Mammary epithelial cell (primary cell): ENCODE results near the gene TXN.

Experiments used
- EZH2 ChIP-seq: IDR thresholded peaks from 2 replicates; pipeline ENCODE4 v1.6.1; 2012; ENCODE audit warnings: low read length, inconsistent platforms, borderline replicate concordance
- TF ChIP-seq, protein P1 (sequence below), 2 donors: IDR thresholded peaks in 1 of 2; conservative IDR thresholded peaks in 1 of 2; 2 replicates each; pipeline ENCODE4 v1.5.1; 2011 to 2012; ENCODE audit warnings: inconsistent platforms in 2 of 2, low read length in 2 of 2, mild to moderate bottlenecking in 2 of 2, control low read depth in 1 of 2, low read depth in 1 of 2; ENCODE audit not compliant: insufficient read depth in 1 of 2; ENCODE audit errors: extremely low read depth in 1 of 2

DNA sequence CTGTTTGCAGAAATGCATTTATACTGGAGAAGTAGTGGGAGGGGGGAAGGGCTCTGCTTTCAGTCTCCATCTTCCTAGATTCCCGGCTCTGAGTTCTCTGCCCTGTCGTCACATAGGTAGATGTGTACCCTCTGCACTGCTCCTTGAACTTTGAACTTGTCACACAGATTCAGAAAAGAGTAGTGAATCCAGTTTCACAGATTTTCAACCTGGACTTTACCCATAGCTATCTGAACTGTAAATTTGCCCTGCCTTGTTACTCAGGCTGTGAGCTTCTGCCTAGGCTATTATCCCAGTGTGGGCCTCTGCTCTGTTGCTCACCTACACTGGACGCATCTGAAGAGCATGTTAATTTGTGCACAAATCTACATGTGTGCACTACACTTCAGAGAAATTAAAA is 35.5 kb downstream of the TXN start:
- TF ChIP-seq, protein P1, sequence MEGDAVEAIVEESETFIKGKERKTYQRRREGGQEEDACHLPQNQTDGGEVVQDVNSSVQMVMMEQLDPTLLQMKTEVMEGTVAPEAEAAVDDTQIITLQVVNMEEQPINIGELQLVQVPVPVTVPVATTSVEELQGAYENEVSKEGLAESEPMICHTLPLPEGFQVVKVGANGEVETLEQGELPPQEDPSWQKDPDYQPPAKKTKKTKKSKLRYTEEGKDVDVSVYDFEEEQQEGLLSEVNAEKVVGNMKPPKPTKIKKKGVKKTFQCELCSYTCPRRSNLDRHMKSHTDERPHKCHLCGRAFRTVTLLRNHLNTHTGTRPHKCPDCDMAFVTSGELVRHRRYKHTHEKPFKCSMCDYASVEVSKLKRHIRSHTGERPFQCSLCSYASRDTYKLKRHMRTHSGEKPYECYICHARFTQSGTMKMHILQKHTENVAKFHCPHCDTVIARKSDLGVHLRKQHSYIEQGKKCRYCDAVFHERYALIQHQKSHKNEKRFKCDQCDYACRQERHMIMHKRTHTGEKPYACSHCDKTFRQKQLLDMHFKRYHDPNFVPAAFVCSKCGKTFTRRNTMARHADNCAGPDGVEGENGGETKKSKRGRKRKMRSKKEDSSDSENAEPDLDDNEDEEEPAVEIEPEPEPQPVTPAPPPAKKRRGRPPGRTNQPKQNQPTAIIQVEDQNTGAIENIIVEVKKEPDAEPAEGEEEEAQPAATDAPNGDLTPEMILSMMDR (conservative IDR thresholded peaks at IDR 0.05 in 1 of 2, IDR thresholded peaks at IDR 0.05 in 1 of 2; ENCODE audit: extremely low read depth in 1 of 2, insufficient read depth in 1 of 2, low read depth in 1 of 2, low read length in 2 of 2): no peak
- TF ChIP-seq EZH2: no peak
